Ectodermal cell (in vitro differentiated cells): ENCODE data around the gene GALE.
A peak's percentile ranks its signal among the peaks of the same experiment; 100 is the strongest.
"Not testable (repeated sequence)": the region's sequence is repeated elsewhere in the genome, so short reads cannot be mapped to it uniquely, and the experiment has no call there.

Source experiments
- H3K27ac ChIP-seq: 2 replicates; pipeline ENCODE4 v1.7.0; 2013; ENCODE audit warnings: mild to moderate bottlenecking, low read depth, low read length; ENCODE audit not compliant: insufficient read depth, poor library complexity, severe bottlenecking
- H3K27me3 ChIP-seq: 2 replicates; pipeline ENCODE4 v1.7.0; 2013; ENCODE audit warnings: mild to moderate bottlenecking, low read length; ENCODE audit not compliant: insufficient read depth, control insufficient read depth, poor library complexity, severe bottlenecking
- H3K36me3 ChIP-seq: one replicate; pipeline ENCODE4 v1.7.0; 2013; ENCODE audit warnings: low read length; ENCODE audit not compliant: control insufficient read depth, insufficient read depth
- H3K4me1 ChIP-seq: one replicate; pipeline ENCODE4 v1.7.0; 2013; ENCODE audit warnings: low read length; ENCODE audit not compliant: control insufficient read depth, insufficient read depth
- H3K4me3 ChIP-seq: 2 replicates; pipeline ENCODE4 v1.7.0; 2013; ENCODE audit warnings: low read depth, low read length, control low read depth; ENCODE audit not compliant: insufficient read depth
- H3K9me3 ChIP-seq: 2 replicates; pipeline ENCODE4 v1.7.0; 2013; ENCODE audit warnings: mild to moderate bottlenecking, low read length, moderate library complexity; ENCODE audit not compliant: control insufficient read depth
- WGBS, 2 experiments: methylation state at CpG; one replicate each; pipeline ENCODE4 v1.1.7; 2013; ENCODE audit warnings: missing lambda C conversion rate in 2 of 2; 5-methylcytosine and 5-hydroxymethylcytosine counted together

Gene GALE

DNA sequence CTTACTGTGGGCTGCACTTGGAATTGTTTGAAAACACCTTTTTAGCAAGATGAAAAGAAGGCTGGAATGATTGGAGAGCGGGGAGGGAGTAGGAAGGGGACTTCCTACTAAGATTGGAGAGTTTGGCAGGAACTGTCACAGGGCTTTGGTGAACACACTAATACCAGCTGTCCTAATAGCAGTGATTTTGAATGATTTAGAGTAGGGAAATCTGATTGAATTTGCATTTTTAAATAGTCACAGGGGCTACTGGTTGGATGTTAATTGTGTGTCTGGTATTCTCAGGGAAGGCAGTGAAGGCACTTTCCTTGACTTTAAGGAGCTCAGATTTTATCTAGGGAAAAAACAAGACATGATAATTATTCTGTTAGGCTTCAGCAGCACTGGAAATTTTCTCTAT is 27.2 kb upstream of the GALE start:
- 85 to 98% methylated on average over 1 of the region's 1 CpG for WGBS, 2 experiments
- Histone ChIP-seq H3K4me3 (no peak overlapping the region), H3K9me3 (no peaks in the 10 kb centered on the region), H3K27me3 (no peaks in the 10 kb centered on the region), H3K36me3 (no peaks in the 10 kb centered on the region), H3K4me1 (peaks cover 4% of the 10 kb centered on the region), H3K27ac (no peak overlapping the region)

DNA sequence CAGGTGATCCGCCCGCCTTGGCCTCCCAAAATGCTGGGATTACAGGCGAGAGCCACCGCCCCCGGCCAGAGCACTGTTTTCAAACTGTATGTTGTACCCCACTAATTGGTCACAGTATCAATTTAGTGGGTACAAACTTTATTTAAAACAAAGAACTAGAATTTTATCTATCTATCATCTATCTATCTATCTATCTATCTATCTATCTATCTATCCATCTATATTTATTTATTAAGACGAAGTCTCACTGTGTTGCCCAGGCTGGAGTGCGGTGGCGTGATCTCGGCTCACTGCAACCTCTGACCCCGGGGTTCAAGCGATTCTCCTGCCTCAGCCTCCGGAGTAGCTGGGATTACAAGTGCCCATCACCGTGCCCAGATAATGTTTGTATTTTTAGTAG is 26.0 kb upstream of the GALE start:
- not testable (repeated sequence) for H3K27ac ChIP-seq, H3K36me3 ChIP-seq, H3K4me3 ChIP-seq, H3K27me3 ChIP-seq, H3K4me1 ChIP-seq, H3K9me3 ChIP-seq
- 93 to 96% methylated on average over 13 of the region's 13 CpGs for WGBS, 2 experiments

DNA sequence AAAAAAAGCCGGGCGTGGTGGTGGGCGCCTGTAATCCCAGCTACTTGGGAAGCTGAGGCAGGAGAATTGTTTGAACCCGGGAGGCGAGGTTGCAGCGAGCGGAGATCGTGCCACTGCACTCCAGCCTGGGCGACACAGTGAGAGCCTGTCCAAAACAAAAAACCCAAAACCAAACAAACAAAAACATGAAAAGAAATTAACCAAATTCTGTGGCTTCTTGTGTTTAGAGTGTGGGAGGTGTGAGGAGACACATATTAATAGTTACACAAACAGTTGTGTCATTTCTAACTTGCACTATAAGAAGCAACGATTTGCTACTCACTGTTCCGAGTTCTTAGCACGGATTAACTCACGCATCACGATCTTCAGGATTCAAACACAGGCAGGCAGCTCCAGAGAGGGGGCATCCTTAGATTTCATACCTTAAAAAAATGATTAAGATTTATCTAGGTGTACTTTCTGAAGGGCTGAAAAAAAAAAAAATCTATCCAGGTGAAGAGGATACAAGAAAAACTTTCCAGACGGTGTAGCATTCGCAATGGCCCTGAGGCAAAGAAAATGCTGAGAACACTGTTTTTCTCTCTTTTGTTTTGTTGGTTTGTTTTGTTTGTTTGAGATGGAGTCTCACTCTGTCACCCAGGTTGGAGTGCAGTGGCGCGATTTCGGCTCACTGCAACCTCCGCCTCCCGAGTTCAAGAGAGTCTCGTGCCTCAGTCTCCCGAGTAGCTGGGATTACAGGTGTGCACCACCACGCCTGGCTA is 25.4 kb upstream of the GALE start:
- 74 to 78% methylated on average over 24 of the region's 24 CpGs for WGBS, 2 experiments
- Histone ChIP-seq H3K9me3 (no peaks in the 10 kb centered on the region), H3K4me3 (peak overlapping the region; percentile 95), H3K27me3 (no peaks in the 10 kb centered on the region), H3K36me3 (no peaks in the 10 kb centered on the region), H3K4me1 (peaks cover 4% of the 10 kb centered on the region), H3K27ac (no peak overlapping the region)

DNA sequence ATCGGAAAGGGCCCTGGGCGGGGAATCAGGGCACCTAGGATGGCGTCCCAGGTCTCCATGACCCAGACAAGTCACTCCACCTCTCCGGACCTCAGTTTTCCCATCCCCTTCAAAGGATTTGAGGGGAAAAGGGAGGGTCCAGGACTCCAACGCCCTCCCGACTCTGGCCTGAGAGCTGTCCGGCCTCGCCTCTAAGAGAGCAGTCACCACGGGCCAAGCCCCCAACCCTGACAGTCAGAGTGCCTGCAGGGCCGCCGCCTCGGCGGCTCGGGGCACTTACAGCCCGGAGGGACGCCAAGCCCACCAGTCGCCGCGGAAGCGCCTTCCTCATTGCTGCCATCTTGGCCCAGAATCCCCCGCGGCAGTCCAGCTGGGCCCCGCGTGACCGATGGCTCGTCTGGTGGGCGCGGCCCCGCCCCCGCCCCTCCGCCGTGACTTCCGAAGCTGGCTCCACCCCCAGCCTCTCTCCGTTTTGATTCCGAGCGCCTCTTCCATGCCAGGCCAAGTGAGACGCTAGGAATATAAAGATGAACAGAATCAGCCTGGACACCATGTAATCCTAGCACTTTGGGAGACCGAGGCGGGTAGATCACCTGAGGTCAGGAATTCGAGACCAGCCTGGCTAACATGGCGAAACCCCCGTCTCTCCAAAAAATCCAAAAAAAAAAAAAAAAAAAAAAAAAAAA is 24.7 kb upstream of the GALE start, which contains the start of gene HMGCL:
Gene HMGCL, minus strand, starts transcription at position 354 of the 686 bp plus-strand sequence. Its CDS starts 14 bp downstream, at position 340.
- H3K9me3 ChIP-seq: no peaks in the 10 kb centered on the region
- no peaks in the 10 kb centered on the region for H3K36me3 ChIP-seq
- H3K4me3 ChIP-seq: peak within 1 kb of the TSS; percentile 95
- peaks cover 4% of the 10 kb centered on the region for H3K4me1 ChIP-seq
- H3K27ac ChIP-seq: no peak within 1 kb of the TSS
- H3K27me3 ChIP-seq: no peaks in the 10 kb centered on the region
- 0 to 1% methylated on average over 39 to 40 of the region's 42 CpGs for WGBS, 2 experiments

DNA sequence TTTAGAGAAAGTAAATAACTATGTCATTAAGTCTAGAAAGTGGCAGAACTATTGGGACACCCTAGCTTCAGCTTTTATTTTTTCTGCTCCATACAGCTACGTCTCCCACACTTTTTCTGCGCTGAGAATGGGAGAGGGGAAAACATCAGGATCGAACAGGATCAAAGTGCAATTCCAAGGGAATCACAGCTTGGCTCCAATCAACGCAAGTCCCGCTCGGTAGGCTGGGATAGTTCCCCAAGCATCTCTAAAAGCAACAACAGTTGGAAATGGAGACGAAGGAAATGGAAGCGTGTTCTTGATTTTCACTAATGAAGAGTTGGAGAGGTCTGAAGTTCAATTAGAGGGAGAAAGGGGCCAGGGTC is 24.1 kb upstream of the GALE start:
- H3K27ac ChIP-seq: no peak overlapping the region
- no peaks in the 10 kb centered on the region for H3K27me3 ChIP-seq
- 6 to 8% methylated on average over 8 of the region's 8 CpGs for WGBS, 2 experiments
- H3K4me3 ChIP-seq: peak overlapping the region; percentile 95
- no peaks in the 10 kb centered on the region for H3K9me3 ChIP-seq
- peaks cover 4% of the 10 kb centered on the region for H3K4me1 ChIP-seq
- no peaks in the 10 kb centered on the region for H3K36me3 ChIP-seq

DNA sequence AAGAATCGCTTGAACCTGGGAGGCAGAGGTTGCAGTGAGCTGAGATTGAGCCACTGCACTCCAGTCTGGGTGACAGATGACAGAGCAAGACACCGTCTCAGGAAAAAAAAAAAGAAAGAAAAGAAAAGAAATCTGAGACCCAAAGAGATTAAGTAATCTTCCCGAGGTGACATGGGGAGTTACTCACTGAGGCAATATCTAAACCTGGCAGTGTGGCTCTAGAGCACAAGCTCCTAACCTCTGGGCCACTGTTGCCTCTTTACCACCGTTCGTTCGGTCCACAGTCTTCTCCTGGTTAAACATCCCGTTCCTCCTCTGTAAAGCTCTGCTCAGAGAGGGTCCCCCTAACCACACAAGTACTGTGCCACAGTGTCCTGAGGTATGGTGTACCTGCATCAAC is 23.2 kb upstream of the GALE start:
- Histone ChIP-seq H3K4me3 (no peak overlapping the region), H3K27me3 (no peaks in the 10 kb centered on the region), H3K9me3 (no peaks in the 10 kb centered on the region), H3K4me1 (peaks cover 4% of the 10 kb centered on the region), H3K36me3 (no peaks in the 10 kb centered on the region), H3K27ac (no peak overlapping the region)
- WGBS, 2 experiments: 90 to 91% methylated on average over 7 of the region's 7 CpGs

DNA sequence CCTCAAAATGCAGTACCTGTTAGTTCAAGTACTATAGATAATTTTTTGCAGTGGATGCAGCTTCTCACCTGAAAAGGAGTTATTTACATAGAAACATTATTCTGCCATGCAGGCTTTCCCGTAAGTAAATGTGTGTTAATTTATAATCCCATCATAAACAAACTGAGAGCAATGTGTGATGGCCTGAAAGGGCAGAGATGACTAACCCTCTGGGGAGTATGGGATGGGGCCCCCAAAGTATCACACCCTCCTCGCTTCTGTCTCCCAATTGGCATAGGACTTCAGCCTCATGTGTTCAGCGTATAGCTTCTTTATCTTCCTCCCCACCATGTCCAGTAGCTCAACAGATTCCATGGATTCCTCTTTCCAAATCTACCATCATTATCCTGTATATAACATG is 17.1 kb upstream of the GALE start:
- Histone ChIP-seq H3K4me1 (no peaks in the 10 kb centered on the region), H3K36me3 (peaks cover 19% of the 10 kb centered on the region), H3K9me3 (no peaks in the 10 kb centered on the region), H3K27ac (no peak overlapping the region), H3K27me3 (no peaks in the 10 kb centered on the region), H3K4me3 (no peak overlapping the region)
- 93% methylated on average over 2 of the region's 3 CpGs for WGBS, 2 experiments

DNA sequence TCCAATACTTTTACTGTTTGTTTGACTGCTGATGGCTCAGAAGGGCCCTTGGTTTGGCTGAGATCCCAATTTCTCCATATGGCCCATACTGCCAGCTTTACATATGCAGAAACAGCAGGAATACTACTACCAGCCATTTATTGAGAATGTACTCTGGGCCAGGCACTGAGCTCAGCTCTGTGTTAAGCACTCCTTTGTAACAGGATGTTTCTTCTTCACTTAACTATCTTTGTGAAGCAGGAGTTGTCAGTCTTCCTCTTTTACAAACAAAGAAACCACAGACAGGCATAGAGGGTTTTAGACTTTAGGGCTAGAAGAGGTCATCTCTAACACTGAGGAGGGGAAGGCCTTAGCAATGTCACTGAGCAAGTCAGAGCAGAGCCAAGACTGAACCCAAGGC is 16.4 kb upstream of the GALE start:
- H3K36me3 ChIP-seq: peaks cover 19% of the 10 kb centered on the region

DNA sequence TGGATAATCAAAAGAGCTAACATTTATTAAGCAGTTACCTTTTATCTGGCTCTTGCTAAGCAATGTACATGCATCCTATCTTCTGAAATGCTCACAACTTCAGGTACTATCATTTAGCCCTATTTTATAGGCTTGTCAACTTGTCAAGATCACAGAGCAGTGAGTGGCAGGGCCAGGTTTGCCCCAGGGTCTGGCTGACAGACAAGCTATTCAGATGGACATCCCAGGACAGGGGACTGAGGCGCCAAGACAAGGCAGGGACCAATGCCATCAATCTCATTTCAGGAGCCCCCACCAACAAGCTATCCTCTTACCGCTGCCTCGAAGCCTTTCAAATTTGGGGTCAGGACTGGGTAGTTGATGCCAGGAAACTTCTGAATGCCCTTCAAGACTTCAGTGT is 15.8 kb upstream of the GALE start:
- Histone ChIP-seq H3K4me3 (no peak overlapping the region), H3K9me3 (no peaks in the 10 kb centered on the region), H3K36me3 (peaks cover 19% of the 10 kb centered on the region), H3K27me3 (no peaks in the 10 kb centered on the region), H3K27ac (no peak overlapping the region), H3K4me1 (no peaks in the 10 kb centered on the region)
- WGBS, 2 experiments: 88 to 100% methylated on average over 3 of the region's 3 CpGs

More for the DNA sequence above, 16.4 kb upstream of the GALE start:
- Histone ChIP-seq H3K9me3 (no peaks in the 10 kb centered on the region), H3K4me1 (no peaks in the 10 kb centered on the region), H3K27ac (no peak overlapping the region), H3K4me3 (no peak overlapping the region), H3K27me3 (no peaks in the 10 kb centered on the region)

DNA sequence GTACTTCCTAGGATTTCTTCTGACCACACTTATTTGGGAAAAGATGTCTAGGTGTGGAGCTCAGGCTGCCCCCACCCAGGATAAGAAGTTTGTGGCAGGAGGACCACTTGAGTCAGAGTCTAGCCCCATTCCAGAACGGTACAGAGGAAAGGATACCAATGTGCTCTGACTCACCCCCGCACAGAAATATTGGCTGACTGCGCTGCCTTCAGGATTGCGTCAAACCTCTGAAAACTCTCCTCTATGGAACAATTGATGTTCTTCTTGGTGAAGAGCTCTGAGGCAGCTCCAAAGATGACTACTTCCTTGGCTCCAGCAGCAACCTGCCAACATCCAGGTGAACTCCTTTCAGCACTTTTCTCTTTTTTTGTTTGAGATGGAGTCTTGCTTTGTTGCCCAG is 13.5 kb upstream of the GALE start:
- 96 to 98% methylated on average over 4 of the region's 4 CpGs for WGBS, 2 experiments
- Histone ChIP-seq H3K4me3 (no peak overlapping the region), H3K36me3 (peaks cover 19% of the 10 kb centered on the region), H3K27me3 (no peaks in the 10 kb centered on the region), H3K4me1 (no peaks in the 10 kb centered on the region), H3K9me3 (no peaks in the 10 kb centered on the region), H3K27ac (no peak overlapping the region)
